ENCODE measurements around the gene GID8.
"Not testable (repeated sequence)": the region's sequence is repeated elsewhere in the genome, so short reads cannot be mapped to it uniquely, and the experiment has no call there.

GID8 gene

DNA sequence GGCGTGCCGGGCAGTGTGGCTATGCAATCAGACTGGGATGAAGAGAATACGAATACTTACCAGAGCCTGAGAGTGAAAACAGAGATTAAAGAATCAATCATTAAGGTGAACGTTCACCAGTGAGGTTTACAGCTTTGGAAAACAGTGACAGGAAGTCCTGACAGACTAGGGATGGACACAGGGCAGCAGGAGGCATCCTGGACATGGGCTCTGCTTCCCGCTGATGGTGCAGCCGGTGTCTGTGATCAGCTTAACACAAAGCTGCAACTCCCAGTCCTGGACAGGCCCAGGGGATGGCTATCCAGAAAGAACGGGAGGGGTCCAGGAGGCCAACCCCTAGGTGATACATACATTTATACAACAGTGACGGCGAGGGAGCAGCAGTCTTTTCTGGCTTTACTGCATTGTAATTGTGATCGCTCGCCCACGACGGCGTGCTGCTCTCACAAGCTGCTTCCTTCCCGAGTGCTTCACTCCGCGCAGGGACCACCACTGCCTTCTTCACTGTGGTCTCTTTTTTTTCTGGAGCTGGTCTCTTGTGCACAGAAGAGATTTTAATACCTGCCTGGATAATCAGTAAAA lies 32.3 kb upstream of the GID8 start:
- no peak for DNase-seq

DNA sequence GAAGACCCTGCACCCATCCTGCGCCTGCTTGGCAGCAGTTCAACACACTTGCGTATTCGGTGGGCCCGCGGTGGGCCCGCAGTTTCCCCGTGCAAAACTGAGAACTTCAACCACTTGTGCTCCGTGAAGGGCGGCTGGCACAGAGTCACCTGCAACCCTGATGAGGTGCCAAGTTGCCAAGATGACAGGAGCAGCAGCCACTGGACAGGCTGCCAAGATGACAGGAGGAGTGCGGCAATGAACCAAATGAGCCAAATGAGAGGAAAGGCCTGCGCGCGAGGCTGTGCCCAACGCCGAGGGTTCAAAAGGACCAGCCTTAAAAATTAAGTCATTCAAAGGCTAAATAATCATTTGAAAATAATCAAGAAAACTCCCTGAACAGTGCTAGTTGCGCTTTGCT lies 31.7 kb upstream of the GID8 start:
- no peak for DNase-seq

DNA sequence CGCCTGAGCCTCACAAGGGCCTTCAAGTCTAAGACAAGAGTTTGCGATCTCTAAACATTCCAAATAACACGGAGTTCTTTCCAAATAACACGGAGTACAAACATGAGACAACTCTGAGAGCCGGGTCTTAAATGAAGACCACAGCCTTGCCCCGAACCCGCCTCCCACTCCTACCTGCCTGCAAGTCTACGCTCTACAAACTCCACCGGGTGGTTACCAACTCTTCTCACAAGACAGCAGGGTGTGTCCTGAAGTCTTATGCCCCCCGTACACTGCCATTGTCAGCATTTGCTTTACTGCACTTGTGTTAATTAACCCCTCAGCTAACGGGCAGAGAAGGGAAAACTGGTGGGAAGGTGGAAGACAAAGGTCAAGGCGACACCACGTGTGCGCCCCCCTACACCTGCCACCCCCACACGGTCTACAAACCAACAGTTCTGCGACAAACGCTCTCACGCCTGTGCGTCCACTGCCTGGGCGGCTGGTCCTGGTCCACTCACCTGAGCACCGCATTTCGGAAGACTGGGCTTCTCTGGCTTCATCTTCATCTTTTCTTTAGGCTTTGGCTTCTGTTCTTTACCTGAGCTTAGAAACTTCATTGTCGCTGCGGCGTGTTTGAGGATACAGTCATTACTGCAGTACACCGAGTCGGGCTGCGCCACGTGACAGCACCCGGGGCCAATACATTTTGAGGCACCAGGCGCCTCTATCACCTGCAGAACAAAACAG lies 31.1 kb upstream of the GID8 start:
- DNase-seq: no peak

DNA sequence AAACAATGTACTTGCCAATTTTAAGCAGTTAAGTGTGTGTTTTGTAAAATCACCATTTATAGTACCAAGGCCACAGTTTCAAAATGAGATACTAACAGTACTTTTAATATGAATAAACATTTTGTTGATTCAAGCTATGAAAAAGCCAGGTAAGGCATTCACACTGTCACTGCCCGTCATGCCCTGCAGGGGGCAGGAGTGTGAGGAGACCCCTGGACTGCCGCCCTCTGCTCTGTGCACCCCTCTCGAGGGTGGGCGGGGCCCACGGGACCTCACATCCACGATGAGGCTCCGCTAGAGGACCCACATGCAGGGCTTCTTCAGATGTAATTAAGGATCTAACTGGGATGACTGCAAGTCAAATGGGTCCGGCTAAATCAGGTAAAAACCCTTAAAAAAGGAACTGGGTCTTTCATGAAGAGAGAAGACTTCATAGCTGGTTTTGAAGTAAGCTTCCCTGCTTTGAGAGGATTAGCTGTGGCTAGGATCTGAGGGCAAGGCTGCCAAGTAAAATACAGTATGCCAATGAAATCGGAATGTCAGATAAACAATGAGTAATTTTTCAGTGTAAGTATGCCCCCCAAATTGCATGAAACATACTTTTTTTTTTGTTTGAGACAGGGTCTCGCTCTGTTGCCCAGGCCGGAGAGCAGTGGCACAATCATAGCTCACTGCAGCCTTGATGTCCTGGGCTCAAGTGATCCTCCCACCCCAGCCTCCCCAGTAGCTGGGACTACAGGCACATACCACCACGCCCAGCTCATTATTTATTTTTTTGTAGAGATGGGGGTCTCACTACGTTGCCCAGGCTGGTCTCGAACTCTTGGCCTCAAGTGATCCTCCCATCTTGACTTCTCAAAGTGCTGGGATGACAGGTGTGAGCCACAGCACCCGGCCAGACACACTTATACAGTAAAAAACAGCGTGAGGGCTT lies 30.3 kb upstream of the GID8 start:
- DNase-seq: no peak

DNA sequence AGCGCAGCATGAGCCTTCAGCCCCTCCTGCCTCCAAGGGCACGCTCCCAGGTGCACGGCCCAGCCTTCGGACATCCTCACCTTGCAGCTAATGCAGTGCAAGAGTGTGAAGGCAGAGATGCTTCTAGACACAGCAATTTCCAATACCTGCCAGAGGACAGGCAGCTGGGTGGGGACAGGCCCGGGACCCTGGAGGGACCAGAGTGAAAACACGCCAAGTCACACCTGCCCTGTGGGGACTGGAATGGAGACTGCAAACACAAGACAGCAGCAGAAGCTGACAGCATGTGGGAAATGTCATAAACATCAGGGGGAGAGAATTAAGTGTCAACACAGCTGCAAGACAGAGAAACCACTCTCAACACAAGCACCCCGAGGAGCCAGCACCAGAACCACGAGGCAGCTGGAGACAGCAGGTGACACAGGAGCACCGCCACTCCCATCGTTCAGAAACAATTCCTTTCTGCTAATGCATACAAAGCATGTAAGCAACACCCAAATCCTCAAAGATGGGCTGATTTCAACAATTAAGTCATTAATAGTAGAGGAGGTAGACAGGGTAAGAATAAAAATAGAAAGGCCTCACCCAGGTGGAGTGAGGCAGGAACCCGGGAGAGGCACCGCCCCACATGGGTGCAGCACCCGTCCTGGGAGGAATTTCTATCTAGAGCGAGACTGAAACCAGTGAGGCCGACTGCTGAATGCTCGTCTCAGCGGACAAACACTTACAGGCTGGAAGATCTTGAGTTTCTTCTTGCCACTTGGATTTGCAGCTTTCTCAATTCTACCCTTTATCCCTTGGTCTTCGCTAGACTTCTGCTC lies 28.8 kb upstream of the GID8 start:
- DNase-seq: no peak

DNA sequence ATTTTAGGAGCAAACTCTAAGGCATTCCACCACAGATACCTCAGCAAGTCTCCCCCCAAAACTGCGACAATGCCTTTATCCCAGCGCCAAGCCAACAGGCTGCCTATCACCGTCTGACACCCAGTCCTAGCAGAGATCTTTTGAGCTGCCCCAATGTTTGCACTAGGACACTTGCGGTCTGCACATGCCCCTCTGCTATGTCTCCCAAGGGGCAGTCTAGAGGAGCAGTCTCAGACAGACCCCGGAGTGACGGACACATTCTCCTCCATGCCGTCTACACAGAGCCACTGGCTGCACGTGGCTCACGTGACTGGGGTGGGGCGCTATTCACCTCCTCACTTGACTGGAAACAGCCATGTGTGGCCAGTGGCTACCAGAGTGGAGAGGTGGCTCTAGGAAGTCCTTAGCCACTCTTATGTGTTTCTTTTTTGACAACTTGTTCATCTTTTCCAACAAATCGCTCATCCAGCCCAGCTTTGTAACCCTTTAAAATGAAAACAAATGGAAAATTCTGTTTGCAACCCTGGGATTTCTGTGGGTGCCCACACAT lies 27.7 kb upstream of the GID8 start:
- no peak for DNase-seq

DNA sequence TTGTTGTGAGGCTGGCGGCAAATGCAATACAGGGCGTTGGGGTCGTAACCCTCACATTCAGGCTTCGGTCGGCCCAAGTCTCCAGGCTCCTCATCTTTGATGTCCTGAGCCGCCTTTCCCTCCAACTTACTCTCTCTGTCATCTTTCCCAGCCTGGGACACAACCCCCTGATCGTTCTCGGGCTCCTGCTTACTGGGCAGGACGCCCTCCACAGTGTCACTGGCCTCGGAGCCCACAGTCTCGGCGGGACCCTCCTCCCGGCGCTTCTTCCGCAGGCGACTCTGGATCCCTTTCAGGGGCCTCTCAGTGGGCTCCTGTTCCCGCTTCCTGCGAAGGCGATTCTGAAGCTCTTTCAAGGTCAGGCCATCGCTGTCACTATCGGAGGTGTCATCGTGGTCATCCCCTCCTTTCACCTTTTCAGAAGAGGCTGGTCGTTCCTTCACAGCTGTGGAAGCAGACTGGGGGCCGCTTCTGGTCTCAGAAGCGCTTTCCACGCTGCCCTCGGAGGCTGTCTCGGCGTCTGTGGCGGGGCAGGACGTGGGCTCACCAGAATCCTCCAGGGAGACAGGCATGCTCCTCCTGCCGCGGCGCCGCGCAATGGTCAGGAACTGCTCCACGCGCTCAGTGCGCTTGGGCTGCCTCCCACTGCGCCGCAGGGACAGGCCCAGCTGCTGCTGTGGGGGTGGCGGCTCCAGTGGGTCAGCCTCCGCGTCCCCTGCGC lies 27.0 kb upstream of the GID8 start:
- no peak for DNase-seq

DNA sequence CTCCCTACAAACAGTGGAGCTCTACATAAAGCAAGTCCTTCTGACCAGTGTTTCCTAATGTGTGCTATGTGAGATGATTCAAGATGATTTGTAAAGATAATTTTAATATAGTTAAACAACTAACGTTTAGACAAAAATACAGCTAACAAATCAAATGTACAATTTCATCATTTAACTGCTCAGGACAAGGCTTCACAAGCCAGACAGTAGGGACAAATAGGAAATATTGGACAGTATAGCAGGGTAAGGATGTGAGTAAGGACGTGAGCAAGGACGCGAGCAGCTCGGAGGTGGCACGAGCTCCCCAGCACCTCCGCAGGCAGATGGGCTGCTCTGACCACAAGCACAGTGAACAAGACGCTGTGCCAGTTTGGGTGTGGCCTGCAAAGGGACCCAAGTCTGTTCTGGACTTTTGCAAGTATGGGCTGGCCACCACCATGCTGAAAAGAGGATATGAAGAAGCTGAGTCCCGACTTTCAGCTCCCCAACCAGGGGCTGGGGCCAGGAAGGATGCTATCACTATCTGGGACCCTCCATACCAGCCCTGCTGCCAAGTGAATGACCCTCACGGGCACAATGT lies 26.2 kb upstream of the GID8 start:
- no peak for DNase-seq

DNA sequence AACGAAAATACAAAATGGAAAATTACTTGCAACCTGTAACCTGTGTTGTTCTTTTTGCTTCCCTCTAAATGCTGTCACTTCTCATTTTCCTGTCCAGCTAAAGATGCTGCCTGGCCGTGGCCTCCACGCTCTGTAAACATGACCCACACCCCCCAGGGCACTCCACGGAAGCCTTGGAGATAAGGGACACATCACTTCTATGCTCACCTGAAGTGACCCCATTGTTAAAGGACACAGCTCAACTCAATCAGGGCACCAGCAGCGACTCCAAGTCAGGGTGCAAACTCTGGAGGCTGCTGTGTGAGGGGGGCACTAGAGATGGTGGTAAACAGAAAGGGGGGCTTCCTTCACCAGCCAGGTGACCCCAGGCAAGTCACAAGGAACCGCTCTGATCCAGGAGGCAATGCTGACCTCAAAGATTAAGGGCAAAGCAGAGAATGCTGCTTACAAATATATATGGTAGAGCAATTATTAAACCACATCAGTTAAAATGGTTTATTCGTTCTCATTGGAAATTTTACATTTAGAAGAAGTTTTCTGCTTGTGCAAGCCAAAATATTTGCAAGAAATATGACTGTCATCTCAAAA lies 24.8 kb upstream of the GID8 start:
- no peak for DNase-seq

DNA sequence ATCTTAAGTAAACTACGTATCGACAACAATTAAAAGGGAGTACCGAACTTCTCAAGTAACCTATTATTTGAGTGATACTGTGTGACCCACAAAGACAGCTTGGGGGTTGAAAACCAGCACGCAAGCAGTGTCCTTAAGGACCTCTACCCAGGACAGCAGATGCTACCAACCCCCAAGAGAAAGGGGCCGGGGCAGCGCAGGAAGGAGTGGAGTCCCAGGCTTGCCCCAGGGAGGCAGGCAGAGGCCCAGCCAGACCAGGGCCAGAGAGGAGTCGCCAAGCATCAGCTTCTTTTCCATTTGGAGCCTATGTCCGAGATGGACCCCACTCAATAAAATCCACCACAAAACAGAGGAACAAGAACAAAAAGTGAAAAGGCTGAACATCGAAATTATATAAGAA lies 23.5 kb upstream of the GID8 start:
- DNase-seq: no peak

DNA sequence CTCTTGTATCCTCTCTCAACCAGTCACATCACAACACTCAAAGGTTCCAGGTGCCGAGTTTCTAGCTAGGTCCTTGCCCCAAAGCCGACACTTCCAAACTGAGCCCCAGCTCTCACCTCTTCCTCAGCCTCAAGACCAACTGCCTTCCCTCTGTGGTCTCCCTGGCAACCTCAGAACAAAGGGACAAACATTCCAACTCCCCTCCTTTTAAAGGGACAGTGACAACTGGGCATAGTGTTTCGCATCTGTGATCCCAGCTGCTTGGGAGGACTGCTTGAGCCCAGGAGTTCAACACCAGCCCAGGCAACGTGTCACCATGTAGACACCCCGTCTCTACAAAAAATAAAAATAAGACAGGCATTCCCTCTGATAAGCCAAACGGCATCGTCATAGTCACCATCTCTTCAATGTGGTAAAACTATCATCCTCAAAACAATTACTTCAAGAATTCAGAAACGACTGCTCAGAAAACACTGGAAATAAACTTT lies 22.9 kb upstream of the GID8 start:
- no peak for DNase-seq

DNA sequence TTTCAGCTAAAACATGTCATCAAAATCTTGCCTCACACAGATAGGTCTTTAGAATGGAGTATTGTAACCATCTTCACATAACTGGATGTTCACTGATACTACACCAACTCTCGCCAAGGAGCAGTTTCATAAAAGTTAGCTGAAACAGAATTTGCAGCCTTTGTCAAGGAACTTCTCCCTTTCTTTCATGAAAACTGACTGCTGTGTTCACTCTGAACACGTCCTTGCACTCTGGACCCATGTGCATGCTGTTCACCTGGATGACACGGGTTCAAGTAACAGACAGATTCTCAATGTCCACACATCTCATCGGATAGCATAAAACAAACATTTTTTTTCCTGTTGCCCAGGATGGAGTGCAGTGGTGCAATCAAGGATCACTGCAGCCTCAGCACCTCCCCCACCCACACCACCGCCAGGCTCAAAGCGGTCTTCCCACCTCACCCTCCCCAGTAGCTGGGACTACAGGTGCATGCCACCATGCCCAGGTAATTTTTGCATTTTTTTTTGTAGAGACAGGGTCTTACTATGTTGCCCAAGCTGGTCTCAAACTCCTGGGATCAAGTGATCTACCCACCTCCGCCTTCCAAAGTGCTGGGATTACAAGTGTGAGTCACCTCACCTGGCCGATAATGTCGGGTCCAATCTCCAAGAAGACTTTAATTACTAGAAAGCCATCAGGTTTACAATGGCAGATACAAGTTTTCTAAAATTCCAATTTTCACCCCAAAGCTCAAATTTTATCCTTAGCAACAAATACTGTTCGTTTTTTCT lies 21.1 kb upstream of the GID8 start:
- DNase-seq: no peak

DNA sequence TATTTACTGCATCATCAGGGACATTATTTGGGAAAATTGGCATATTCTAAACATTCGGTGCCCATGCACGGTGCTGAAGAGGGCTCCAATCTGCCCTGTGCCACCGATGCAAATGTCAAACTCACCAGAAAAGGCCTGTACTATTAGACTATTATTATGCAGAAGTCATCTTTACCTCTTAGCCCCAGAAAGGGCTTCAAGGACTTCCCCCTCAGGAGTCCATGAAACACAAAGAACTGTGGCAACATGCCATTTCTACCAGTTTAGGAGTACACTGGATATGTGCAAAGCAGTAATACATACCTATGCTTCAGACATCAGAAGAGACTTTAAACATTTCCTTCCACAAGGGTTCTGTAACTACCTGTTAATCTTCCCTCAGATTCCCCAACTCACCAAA lies 20.2 kb upstream of the GID8 start:
- no peak for DNase-seq

DNA sequence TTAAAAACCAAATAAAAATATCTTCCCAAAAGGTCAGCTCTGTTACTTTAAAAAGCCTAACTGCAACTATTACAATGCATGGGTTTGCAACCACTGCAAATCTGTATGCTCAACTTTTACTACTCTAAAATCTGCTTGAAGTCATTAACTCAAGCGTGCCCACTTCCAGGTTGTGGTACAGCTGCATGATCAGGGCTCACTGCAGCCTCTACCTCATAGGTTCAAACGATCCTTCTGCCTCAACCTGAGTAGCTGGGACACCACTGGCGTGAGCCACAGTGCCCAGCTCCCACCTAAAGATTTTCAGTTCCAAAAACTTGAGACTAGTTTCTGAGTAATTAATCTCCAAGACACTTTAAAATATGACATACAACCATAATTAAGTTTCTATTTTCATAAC lies 19.8 kb upstream of the GID8 start:
- DNase-seq: no peak

DNA sequence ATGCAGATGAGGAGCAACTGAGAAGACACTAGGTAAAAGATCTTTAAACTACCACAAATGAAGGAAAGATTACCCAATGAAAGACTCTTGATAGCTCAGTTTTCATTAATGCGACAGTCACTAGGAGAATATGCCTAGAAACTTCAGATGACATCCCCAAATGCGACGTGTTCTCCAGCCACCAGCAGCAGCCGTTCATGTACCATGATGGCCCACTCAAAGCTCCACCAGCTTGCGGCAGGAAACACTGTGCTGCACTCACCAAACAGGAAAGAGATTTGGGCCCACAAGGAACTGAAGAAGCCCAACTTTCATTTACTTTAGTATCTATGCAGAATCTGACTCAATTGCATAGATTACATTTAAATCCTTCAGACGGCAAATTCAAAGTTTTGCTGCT lies 19.1 kb upstream of the GID8 start:
- DNase-seq: no peak

DNA sequence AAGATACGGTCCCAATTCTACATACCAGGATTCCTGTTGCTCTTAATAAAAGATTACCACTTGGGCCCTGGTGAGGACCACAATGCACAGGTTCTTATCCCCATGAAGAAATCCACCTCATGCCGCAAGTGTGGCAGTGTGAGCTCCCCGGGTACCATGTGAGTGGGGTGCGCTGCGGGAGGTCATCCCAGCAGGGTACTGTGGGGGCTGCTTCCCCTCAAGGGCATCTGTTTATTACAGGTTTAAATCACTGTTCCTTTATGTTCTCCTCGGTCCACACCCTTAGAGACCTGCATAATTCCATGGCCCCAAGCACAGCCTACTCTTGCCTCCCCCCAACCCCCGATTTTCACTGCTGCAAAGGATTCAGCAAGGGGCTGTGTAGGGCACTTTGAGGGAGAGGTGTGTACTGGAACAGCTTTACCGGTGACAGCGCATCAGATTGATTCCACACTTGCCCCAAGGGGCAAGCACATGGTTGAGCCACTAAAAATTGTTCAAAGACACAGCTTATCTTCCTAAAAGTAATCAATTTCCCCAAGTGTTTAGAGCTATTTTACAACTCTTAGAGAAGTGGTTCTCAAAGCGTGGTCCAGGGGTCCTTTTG lies 17.8 kb upstream of the GID8 start:
- no peak for DNase-seq

DNA sequence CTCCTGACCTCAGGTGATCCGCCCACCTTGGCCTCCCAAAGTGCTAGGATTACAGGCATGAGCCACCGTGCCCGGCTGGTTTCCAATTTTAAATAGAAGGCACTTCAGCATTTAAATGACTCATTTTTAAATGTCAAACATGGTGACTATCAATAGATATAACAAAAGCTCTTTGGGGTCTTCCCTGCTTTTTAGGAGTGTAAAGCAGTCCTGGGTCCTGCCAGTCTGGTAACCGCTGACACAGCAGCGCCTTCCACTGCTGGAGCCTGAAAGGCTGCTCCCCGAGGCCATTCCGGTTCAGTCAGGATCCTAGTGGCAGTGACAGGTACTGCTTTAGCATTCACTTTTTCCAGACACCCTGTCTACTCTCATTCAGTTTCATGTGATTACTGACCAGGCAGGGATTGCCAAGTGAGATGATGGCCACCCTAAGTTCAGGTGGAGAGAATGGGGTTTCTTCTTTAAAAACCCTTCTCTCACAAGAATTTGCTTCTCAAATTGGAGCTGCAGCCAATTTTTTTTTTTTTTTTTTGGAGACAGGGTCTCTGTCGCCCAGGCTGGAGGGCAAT lies 16.7 kb upstream of the GID8 start:
- DNase-seq: no peak

DNA sequence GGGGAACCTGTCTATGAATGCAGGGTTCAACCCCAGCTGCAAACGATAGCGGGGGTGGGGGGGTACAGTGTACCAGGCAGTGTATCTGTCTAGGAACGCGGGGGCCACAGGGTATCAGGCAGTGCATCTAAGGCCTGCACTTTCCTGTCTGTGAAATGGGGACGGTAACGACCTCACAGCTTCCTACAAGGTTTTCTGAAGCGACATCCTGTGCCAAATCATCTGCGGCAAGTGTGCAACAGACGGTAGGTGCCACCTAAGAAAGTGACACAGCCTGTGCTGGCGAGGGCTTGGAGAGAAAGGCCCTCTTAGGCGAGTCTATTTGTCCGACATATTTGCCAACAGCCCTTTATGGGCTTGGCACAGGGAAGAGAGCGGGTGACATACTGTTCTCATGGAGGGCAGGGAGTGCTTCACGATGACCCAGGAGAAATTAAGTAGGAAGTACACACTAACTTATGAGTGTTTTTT lies 15.5 kb upstream of the GID8 start:
- no peak for DNase-seq

DNA sequence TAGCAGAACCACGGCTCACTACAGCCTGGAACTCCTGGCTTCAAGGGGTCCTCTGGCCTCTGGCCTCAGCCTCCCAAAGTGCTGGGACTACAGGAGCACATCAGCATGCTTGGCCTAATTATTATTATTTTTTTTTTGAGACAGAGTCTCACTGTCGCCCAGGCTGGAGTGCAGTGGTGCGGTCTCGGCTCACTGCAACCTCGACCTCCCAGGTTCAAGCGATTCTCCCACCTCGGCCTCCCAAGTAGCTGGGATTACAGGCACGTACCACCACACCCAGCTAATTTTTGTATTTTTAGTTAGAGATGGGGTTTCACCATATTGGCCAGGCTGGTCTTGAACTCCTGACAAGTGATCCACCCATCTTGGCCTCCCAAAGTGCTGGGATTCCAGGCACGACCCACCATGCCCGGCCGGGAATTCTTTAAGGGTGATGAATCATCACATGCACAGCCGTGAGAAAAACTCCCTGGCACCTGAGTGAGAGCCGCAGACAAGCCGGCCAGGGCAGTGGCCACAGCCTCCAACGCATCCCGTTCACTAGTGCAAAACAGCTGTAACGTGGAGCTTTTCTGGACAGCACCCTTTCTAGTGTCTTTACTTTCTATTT lies 14.8 kb upstream of the GID8 start:
- DNase-seq: not testable (repeated sequence)
